Body of pancreas (tissue), 4 donors: ENCODE data around the gene RASGRF1. TPM values are rescaled to one million over a fixed set of nuclear protein-coding genes. Genes with fewer than 3 reads are reported as not detected.
A peak's percentile ranks its signal among the peaks of the same experiment; 100 is the strongest.

Experiments
- ATAC-seq: fragments of 150-250 bp; one replicate; pipeline ENCODE4 v1.9.1; 2016
- DNase-seq, 4 donors: peaks; one replicate each; pipeline ENCODE4 v3.0.0-alpha.2; 2019
- H3K27ac ChIP-seq, 4 donors: fragments of 200-600 bp; sonication (generic); 1 replicate in 3 of 4; 2 replicates in 1 of 4; pipeline versions ENCODE4 v1.5.1 to v1.6.1; 2016 to 2019; ENCODE audit warnings: mild to moderate bottlenecking in 1 of 4, mixed read lengths in 1 of 4, moderate library complexity in 1 of 4
- H3K27me3 ChIP-seq, 2 donors: fragments of 200-600 bp; sonication (generic); one replicate each; pipeline ENCODE4 v1.6.0; 2016; ENCODE audit warnings: mild to moderate bottlenecking in 1 of 2
- H3K36me3 ChIP-seq, 2 donors: fragments of 200-600 bp; sonication (generic); replicated peaks in 1 of 2; 2 replicates each; pipeline ENCODE4 v1.5.1; 2016; ENCODE audit warnings: low read depth in 2 of 2; ENCODE audit not compliant: insufficient read depth in 1 of 2
- H3K4me1 ChIP-seq: fragments of 200-600 bp; sonication (generic); one replicate; pipeline ENCODE4 v1.6.0; 2016
- H3K4me3 ChIP-seq, 2 donors: fragments of 200-600 bp; sonication (generic); 1 replicate in 1 of 2; 2 replicates in 1 of 2; pipeline ENCODE4 v1.5.1; 2016 to 2019
- H3K9me3 ChIP-seq, 3 donors: fragments of 200-600 bp; sonication (generic); 1 replicate in 2 of 3; 2 replicates in 1 of 3; pipeline ENCODE4 v1.5.1; 2016
- POLR2A ChIP-seq, 3 donors: fragments of 450-650 bp; IDR thresholded peaks; one replicate each; pipeline ENCODE4 v1.6.1; 2016; ENCODE audit warnings: antibody characterized with exemption in 3 of 3, mild to moderate bottlenecking in 2 of 3
- WGBS, 2 donors: methylation state at CpG; one replicate each; pipeline ENCODE4 v1.1.5; 2017; 5-methylcytosine and 5-hydroxymethylcytosine counted together
- intact Hi-C: fragments of 100-400 bp; cut with DNase I; formaldehyde crosslinking; loops from one replicate; pipeline ENCODE4 v1.15.1; 2023
- total RNA-seq, 2 donors: library from RNA; depleted of rRNA; stranded (reverse); fragments of >200 nt; gene quantifications; one replicate each; pipeline ENCODE4 v1.1.0, GENCODE V29; 2016
- TF ChIP-seq, protein P1 (sequence below), 7 experiments: fragments of 450-650 bp in 4 of 7; fragments of 200-600 bp in 3 of 7; sonication (generic) in 3 of 7; IDR thresholded peaks; one replicate each; pipeline ENCODE4 v1.5.1; 2016 to 2019; ENCODE audit warnings: antibody characterized with exemption in 7 of 7

RASGRF1 gene
- total RNA-seq, 2 donors from 2014 or later = 1.0 to 3.6 TPM

DNA sequence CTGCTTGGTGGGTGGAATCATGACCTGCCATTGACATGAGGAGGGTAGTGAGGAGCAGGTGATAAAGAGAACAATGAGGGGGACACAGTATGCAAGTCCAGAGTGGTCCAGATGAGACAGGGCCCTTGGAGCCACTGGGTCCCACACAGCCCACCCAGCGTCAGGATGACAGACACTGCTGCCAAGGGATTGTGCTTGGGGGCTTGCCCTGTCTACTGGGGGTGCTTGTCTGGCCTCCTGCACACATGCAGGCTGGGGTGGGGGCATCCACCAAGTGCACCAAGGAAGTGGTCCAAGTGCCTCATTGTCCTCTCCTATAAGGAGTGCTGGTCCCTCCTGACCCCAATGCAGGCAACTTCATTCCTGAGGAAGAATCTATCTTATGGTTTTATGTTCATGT is 106.5 kb downstream of the RASGRF1 start:
- Histone ChIP-seq H3K4me1 (peaks cover 15% of the 10 kb centered on the region), H3K36me3 (no peaks in the 10 kb centered on the region), H3K27me3 (no peaks in the 10 kb centered on the region), H3K27ac (no peak overlapping the region), H3K4me3 (no peak overlapping the region), H3K9me3 (no peaks in the 10 kb centered on the region)
- intact Hi-C loops = no loop called here
- no peak for ATAC-seq
- WGBS, 2 donors = 80 to 83% methylated on average over 1 of the region's 1 CpG
- TF ChIP-seq, protein P1, sequence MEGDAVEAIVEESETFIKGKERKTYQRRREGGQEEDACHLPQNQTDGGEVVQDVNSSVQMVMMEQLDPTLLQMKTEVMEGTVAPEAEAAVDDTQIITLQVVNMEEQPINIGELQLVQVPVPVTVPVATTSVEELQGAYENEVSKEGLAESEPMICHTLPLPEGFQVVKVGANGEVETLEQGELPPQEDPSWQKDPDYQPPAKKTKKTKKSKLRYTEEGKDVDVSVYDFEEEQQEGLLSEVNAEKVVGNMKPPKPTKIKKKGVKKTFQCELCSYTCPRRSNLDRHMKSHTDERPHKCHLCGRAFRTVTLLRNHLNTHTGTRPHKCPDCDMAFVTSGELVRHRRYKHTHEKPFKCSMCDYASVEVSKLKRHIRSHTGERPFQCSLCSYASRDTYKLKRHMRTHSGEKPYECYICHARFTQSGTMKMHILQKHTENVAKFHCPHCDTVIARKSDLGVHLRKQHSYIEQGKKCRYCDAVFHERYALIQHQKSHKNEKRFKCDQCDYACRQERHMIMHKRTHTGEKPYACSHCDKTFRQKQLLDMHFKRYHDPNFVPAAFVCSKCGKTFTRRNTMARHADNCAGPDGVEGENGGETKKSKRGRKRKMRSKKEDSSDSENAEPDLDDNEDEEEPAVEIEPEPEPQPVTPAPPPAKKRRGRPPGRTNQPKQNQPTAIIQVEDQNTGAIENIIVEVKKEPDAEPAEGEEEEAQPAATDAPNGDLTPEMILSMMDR (IDR thresholded peaks at IDR 0.05) = no peak
- TF ChIP-seq POLR2A (IDR thresholded peaks at IDR 0.05) = no peak
- DNase-seq = no peak

DNA sequence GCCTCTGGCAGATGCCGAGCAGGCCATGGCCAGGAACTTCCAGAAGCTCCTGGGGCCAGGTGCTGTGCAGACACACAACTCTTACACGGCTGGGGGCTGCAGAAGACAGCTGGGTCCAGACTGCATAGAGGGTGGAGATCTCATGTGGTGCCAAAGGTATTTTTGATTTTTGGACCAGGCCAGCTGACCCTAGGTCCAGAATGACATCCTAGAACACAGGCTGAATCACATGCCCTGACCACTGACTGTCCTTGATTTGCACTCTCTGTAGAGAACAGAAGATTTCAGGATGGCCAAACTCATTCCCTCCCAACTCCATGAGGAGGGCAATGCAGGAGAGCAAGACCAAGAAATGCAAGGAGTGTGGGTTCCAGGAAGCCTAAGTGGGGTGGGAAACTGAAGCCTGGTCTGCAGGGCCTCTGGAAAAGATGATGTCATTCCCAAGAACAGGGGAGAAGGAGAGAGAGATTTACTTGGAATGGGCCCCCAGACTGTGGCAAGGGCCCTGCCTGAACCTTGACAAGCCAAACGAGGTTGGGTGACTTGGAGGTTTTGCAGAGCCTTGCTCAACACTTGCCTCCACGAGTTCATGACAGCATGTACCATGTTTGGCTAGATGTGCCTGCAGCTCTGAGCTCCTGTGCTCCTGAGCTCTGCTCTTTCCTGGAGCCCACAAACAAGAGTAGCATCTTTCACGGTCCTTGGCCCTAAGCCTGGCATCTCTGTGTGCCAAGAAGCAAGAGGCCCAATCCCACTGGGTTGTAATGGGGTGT is 107.2 kb downstream of the RASGRF1 start:
- H3K27me3 ChIP-seq = no peaks in the 10 kb centered on the region
- peaks cover 9% of the 10 kb centered on the region for H3K4me1 ChIP-seq
- WGBS, 2 donors = 61 to 67% methylated on average over 4 to 5 of the region's 5 CpGs
- no peaks in the 10 kb centered on the region for H3K9me3 ChIP-seq
- intact Hi-C loops = no loop called here
- no peaks in the 10 kb centered on the region for H3K36me3 ChIP-seq
- peak overlapping the region in 1 of 4 donors; percentile 3 for H3K27ac ChIP-seq
- TF ChIP-seq POLR2A (IDR thresholded peaks at IDR 0.05) = no peak
- ATAC-seq (no peak), DNase-seq (no peak)
- H3K4me3 ChIP-seq = no peak overlapping the region

DNA sequence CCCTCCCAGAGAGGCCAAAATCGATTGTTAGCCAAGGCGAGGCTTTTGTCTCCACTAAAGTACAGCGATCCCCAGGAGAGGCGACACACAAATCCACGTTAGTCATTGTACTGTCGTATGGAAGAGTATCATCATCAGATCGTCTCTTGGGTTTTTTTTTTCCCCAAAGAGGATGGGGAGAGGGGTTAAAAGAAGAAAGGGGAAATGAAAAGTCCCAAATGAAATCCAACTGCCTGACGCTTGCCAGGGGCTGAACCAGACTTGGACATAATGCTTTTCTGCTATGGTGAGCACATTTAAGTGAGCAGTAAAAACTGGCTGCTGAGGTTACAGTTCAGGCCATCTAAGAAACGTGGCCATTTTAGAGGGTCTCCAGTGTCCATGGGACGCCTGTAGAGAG is 107.8 kb downstream of the RASGRF1 start:
- H3K4me1 ChIP-seq = peaks cover 7% of the 10 kb centered on the region
- intact Hi-C loops = no loop called here
- WGBS, 2 donors = 59 to 60% methylated on average over 10 of the region's 10 CpGs
- DNase-seq (no peak), ATAC-seq (no peak)
- H3K9me3 ChIP-seq = no peaks in the 10 kb centered on the region
- TF ChIP-seq POLR2A (IDR thresholded peaks at IDR 0.05) = no peak
- TF ChIP-seq, protein P1 (IDR thresholded peaks at IDR 0.05) = no peak
- no peak overlapping the region for H3K4me3 ChIP-seq
- H3K27me3 ChIP-seq = no peaks in the 10 kb centered on the region
- no peaks in the 10 kb centered on the region for H3K36me3 ChIP-seq
- peak overlapping the region in 2 of 4 donors; percentile 3 to 34 for H3K27ac ChIP-seq

DNA sequence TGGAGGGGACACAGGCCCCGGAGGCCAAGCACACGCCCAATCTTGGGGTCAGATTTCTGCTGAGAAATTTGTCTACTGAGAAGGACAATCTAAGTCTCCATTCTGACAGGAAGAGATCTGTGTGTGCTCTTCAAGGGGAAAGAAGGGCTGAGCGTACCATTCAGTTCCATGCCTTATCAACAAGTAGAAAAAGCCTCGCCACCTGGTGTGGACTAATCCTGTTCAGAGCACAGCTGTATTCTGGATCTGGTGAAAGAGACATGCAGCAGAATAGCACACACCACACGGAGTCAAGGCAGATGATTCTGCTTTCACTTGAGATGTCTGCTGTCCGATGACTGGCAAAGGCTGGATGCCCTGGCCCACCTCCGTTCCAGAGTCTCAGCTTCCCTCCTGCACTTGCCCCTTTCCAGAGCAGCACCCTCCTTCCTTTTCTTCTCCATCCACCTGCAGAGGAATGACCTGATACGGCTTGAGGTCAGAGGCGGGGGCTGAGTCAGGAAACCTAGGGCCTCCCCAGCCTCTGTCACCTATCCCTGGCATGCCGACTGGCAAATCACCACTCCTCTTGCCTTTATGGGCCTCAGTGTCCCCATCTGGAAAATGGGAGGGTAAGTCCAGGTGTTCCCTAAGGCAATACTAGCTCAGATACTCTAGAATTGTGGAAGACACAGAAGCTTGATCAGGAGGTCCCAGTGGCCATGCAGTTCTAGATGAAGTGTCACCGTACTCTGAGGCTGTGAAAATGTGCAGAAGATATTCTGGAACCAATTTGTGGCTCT is 108.9 kb downstream of the RASGRF1 start:
- ATAC-seq = no peak
- H3K4me1 ChIP-seq = peaks cover 7% of the 10 kb centered on the region

More for the DNA sequence above, 108.9 kb downstream of the RASGRF1 start:
- TF ChIP-seq, protein P1 (IDR thresholded peaks at IDR 0.05) = no peak
- no peak for TF ChIP-seq POLR2A (IDR thresholded peaks at IDR 0.05)
- Histone ChIP-seq H3K36me3 (no peaks in the 10 kb centered on the region), H3K27ac (no peak overlapping the region), H3K9me3 (no peaks in the 10 kb centered on the region), H3K4me3 (no peak overlapping the region), H3K27me3 (no peaks in the 10 kb centered on the region)
- 85 to 88% methylated on average over 11 of the region's 11 CpGs for WGBS, 2 donors
- DNase-seq = no peak
- intact Hi-C loops = no loop called here
